GM12878 (cell line): Measurements from ENCODE around the gene ERFL. TPM values are rescaled to one million over a fixed set of nuclear protein-coding genes. Genes with fewer than 3 reads are reported as not detected.
A peak's percentile ranks its signal among the peaks of the same experiment; 100 is the strongest.
"Not testable (repeated sequence)": the region's sequence is repeated elsewhere in the genome, so short reads cannot be mapped to it uniquely, and the experiment has no call there.

Experiments
- ATAC-seq: fragments of 200-7000 bp; cut with Tn5 transposase; 3 replicates; pipeline ENCODE4 v1.9.1; 2020; ENCODE audit warnings: mild to moderate bottlenecking, moderate library complexity
- BruUV-seq: library from RNA; stranded (reverse); fragments of 400-500 nt; replicated peaks from 2 replicates; lab custom pipeline; 2021; lab: Mats Ljungman, UMichigan
- CTCF ChIA-PET: fragments of 300-600 bp; sonication (Branson Sonifier 250); formaldehyde crosslinking; extraction: SDS; loops from one replicate; lab custom pipeline; 2021; ENCODE audit warnings: inconsistent platforms; lab: Yijun Ruan, JAX
- POLR2A ChIA-PET: fragments of 350-600 bp; formaldehyde crosslinking; extraction: SDS; loops from one replicate; lab custom pipeline; 2021; ENCODE audit warnings: inconsistent platforms; lab: Charles Lee
- RAD21 ChIA-PET: fragments of 300-600 bp; sonication (Branson Sonifier 250); formaldehyde crosslinking; loops from one replicate; lab custom pipeline; 2023; ENCODE audit warnings: antibody characterized with exemption; ENCODE audit not compliant: unreplicated experiment; lab: Charles Lee
- SMC1A ChIA-PET: fragments of 300-600 bp; sonication (Branson Sonifier 250); formaldehyde crosslinking; loops from one replicate; lab custom pipeline; 2023; ENCODE audit not compliant: unreplicated experiment, uncharacterized antibody; lab: Charles Lee
- DNase-seq: peaks from one replicate; pipeline ENCODE4 v3.0.0-alpha.2; 2011; ENCODE audit warnings: low read depth, low spot score
- FAIRE-seq: peaks from 3 replicates; lab custom pipeline; 2011; peaks lifted over from hg19 to GRCh38; lab: Jason Lieb, UNC
- H2AFZ ChIP-seq: 2 replicates; pipeline ENCODE4 v1.6.0; 2011; ENCODE audit warnings: low read depth, low read length, control low read depth; ENCODE audit not compliant: control insufficient read depth
- H3K27ac ChIP-seq: 2 replicates; pipeline ENCODE4 v1.5.1; 2011; ENCODE audit warnings: control low read depth; ENCODE audit not compliant: control insufficient read depth, insufficient read depth
- H3K27me3 ChIP-seq, 2 experiments: replicated peaks in 1 of 2; 2 replicates each; pipeline versions ENCODE4 v1.6.0 to v1.6.1; 2011; ENCODE audit warnings: low read length in 1 of 2; ENCODE audit not compliant: control insufficient read depth in 2 of 2, insufficient read depth in 2 of 2
- H3K36me3 ChIP-seq, 2 experiments: 2 replicates each; pipeline ENCODE4 v1.5.1; 2011; ENCODE audit warnings: low read length in 1 of 2; ENCODE audit not compliant: control insufficient read depth in 2 of 2, insufficient read depth in 2 of 2
- H3K4me1 ChIP-seq: 2 replicates; pipeline ENCODE4 v1.6.1; 2011; ENCODE audit warnings: mild to moderate bottlenecking, low read length, moderate library complexity, mixed read lengths; ENCODE audit not compliant: control insufficient read depth, insufficient read depth
- H3K4me2 ChIP-seq: 2 replicates; pipeline ENCODE4 v1.6.0; 2011; ENCODE audit warnings: control low read depth; ENCODE audit not compliant: control insufficient read depth, insufficient read depth
- H3K4me3 ChIP-seq: fragments of 200-600 bp; sonication (generic); 2 replicates; pipeline ENCODE4 v1.5.1; 2016
- H3K79me2 ChIP-seq: 2 replicates; pipeline ENCODE4 v1.6.0; 2011; ENCODE audit warnings: low read length; ENCODE audit not compliant: control insufficient read depth, insufficient read depth
- H3K9ac ChIP-seq: 2 replicates; pipeline ENCODE4 v1.8.0; 2011; ENCODE audit warnings: low read length, control low read depth, mixed read lengths; ENCODE audit not compliant: control insufficient read depth, insufficient read depth
- H3K9me3 ChIP-seq: replicated peaks from 3 replicates; pipeline ENCODE4 v1.5.1; 2011; ENCODE audit warnings: mild to moderate bottlenecking, low read length; ENCODE audit not compliant: control insufficient read depth, insufficient read depth
- H4K20me1 ChIP-seq: 2 replicates; pipeline ENCODE4 v1.6.0; 2011; ENCODE audit not compliant: control insufficient read depth, insufficient read depth
- E4F1 ChIP-seq: fragments of 450-650 bp; IDR thresholded peaks from 2 replicates; pipeline ENCODE4 v1.6.1; 2018; ENCODE audit warnings: borderline replicate concordance, mild to moderate bottlenecking; ENCODE audit not compliant: partially characterized antibody
- MEF2B ChIP-seq: fragments of 450-650 bp; IDR thresholded peaks from 2 replicates; pipeline ENCODE4 v1.6.1; 2018; ENCODE audit warnings: mild to moderate bottlenecking, moderate library complexity; ENCODE audit not compliant: partially characterized antibody, poor library complexity, severe bottlenecking
- RBBP5 ChIP-seq: fragments of 200-600 bp; sonication (generic); conservative IDR thresholded peaks from 2 replicates; pipeline ENCODE4 v1.6.1; 2016
- WGBS: methylation state at CpG from one replicate; pipeline ENCODE4 v1.1.6; 2016; ENCODE audit warnings: low lambda C conversion rate; ENCODE audit not compliant: insufficient replicate concordance, insufficient coverage; ENCODE audit errors: missing lambda C conversion rate; 5-methylcytosine and 5-hydroxymethylcytosine counted together
- in situ Hi-C: fragments of 300-500 bp; cut with MboI; formaldehyde crosslinking; loops from 9 replicates; pipeline ENCODE4 v1.14.3; 2018; ENCODE audit warnings: mixed read lengths
- intact Hi-C: fragments of 100-400 bp; cut with micrococcal nuclease; formaldehyde crosslinking; loops from one replicate; pipeline ENCODE4 v1.14.2; 2022; ENCODE audit not compliant: unreplicated experiment
- polyA plus RNA-seq, 11 experiments: library from polyadenylated mRNA; depleted of rRNA in 4 of 11; unstranded in 6 of 11; stranded (reverse) in 5 of 11; fragments of >200 nt; fragmentation: Nextera tagmentation in 4 of 11; fragmentation: Illumina TruSeq in 1 of 11; extraction: Ambion mirVana in 4 of 11; extraction: Trizol in 1 of 11; gene quantifications; 1 replicate in 1 of 11; 2 replicates in 10 of 11; pipeline versions ENCODE4 v1.2.1 to v1.2.3, GENCODE V29; 2011 to 2016; ENCODE audit warnings: inconsistent platforms in 2 of 11, missing spikeins in 2 of 11, low read depth in 1 of 11
- total RNA-seq, 4 experiments: library from RNA; depleted of rRNA in 3 of 4; stranded (reverse); fragments of >200 nt in 3 of 4; fragmentation: Illumina TruSeq in 1 of 4; extraction: Trizol in 1 of 4; gene quantifications; 2 replicates each; pipeline versions ENCODE4 v1.2.1 to v1.2.3, GENCODE V29; 2013 to 2021
- TF ChIP-seq, protein P1 (sequence below): fragments of 450-650 bp; formaldehyde crosslinking; IDR thresholded peaks from 2 replicates; pipeline ENCODE4 v1.5.0; 2022; ENCODE audit warnings: mild to moderate bottlenecking, missing genetic modification characterization

The ERFL gene
- total and polyA plus RNA-seq, 10 of the 15 experiments (the other 5 are each of a cell fraction or from before 2014, with no cell fraction given): 0.04 to 0.10 (median 0.05) TPM; not detected in 7

- H3K4me3 ChIP-seq, RAD21 ChIA-PET, CTCF ChIA-PET, POLR2A ChIA-PET, H3K36me3 ChIP-seq, in situ Hi-C loops, H3K27ac ChIP-seq, H2AFZ ChIP-seq, SMC1A ChIA-PET, H3K9ac ChIP-seq, H3K9me3 ChIP-seq, intact Hi-C loops, H3K4me1 ChIP-seq, ATAC-seq, DNase-seq, H4K20me1 ChIP-seq, H3K4me2 ChIP-seq, BruUV-seq, H3K79me2 ChIP-seq, H3K27me3 ChIP-seq: not testable (repeated sequence)
- peak; percentile 27 for FAIRE-seq
- WGBS: 0% methylated on average over 1 of the region's 5 CpGs
These were observed 13.8 kb downstream of the ERFL start for GRCh38 chr19:41914424-41914834.

- FAIRE-seq (no peak), DNase-seq (no peak), ATAC-seq (peak; percentile 20)
- WGBS: 19% methylated on average over 21 of the region's 21 CpGs
- TF ChIP-seq MEF2B: no peak
- no peak for TF ChIP-seq E4F1
- TF ChIP-seq, protein P1, sequence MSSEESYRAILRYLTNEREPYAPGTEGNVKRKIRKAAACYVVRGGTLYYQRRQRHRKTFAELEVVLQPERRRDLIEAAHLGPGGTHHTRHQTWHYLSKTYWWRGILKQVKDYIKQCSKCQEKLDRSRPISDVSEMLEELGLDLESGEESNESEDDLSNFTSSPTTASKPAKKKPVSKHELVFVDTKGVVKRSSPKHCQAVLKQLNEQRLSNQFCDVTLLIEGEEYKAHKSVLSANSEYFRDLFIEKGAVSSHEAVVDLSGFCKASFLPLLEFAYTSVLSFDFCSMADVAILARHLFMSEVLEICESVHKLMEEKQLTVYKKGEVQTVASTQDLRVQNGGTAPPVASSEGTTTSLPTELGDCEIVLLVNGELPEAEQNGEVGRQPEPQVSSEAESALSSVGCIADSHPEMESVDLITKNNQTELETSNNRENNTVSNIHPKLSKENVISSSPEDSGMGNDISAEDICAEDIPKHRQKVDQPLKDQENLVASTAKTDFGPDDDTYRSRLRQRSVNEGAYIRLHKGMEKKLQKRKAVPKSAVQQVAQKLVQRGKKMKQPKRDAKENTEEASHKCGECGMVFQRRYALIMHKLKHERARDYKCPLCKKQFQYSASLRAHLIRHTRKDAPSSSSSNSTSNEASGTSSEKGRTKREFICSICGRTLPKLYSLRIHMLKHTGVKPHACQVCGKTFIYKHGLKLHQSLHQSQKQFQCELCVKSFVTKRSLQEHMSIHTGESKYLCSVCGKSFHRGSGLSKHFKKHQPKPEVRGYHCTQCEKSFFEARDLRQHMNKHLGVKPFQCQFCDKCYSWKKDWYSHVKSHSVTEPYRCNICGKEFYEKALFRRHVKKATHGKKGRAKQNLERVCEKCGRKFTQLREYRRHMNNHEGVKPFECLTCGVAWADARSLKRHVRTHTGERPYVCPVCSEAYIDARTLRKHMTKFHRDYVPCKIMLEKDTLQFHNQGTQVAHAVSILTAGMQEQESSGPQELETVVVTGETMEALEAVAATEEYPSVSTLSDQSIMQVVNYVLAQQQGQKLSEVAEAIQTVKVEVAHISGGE (CRISPR knock-in tag): no peak
- no peak for TF ChIP-seq RBBP5
- Histone ChIP-seq H3K9me3 (no peaks in the 10 kb centered on the region; the same call in 2 of the 3 replicates), H4K20me1 (peaks cover 6% of the 10 kb centered on the region; the same call in 1 of the 2 replicates), H3K4me3 (no peak overlapping the region), H3K27ac (no peak overlapping the region), H3K36me3 (no peaks in the 10 kb centered on the region), H3K4me1 (no peaks in the 10 kb centered on the region), H3K27me3 (peaks cover 3 to 4% of the 10 kb centered on the region in 2 experiments; a peak in 3 of 4 replicates), H2AFZ (no peak overlapping the region), H3K9ac (no peak overlapping the region), H3K79me2 (no peaks in the 10 kb centered on the region), H3K4me2 (no peak overlapping the region)
- ChIA-PET RAD21 (no interaction called here), CTCF (no interaction called here), SMC1A (no interaction called here), POLR2A (no interaction called here)
- intact Hi-C loops: no loop called here
- in situ Hi-C loops: no loop called here
- no TSS peak for BruUV-seq
These were observed 14.5 kb downstream of the ERFL start for GRCh38 chr19:41913538-41914423.
